Sigmoid colon (tissue), 7 donors: Measurements from ENCODE around the gene AATK. TPM values are rescaled to one million over a fixed set of nuclear protein-coding genes. Genes with fewer than 3 reads are reported as not detected.

Experiments used
- DNase-seq: peaks from one replicate; pipeline ENCODE4 v3.0.0-alpha.2; 2019
- H3K27ac ChIP-seq, 4 donors: fragments of 200-600 bp; sonication (generic); one replicate each; pipeline ENCODE4 v1.5.1; 2016 to 2019; ENCODE audit warnings: mild to moderate bottlenecking in 1 of 4
- H3K27me3 ChIP-seq, 3 donors: fragments of 200-600 bp; sonication (generic); one replicate each; pipeline ENCODE4 v1.5.1; 2019; ENCODE audit warnings: mild to moderate bottlenecking in 1 of 3
- H3K36me3 ChIP-seq, 4 donors: fragments of 200-600 bp; sonication (generic); one replicate each; pipeline ENCODE4 v1.5.1; 2016 to 2019
- H3K4me1 ChIP-seq, 4 donors: fragments of 200-600 bp; sonication (generic); one replicate each; pipeline ENCODE4 v1.5.1; 2017 to 2019
- H3K4me3 ChIP-seq, 4 donors: fragments of 200-600 bp; sonication (generic); one replicate each; pipeline ENCODE4 v1.5.1; 2017 to 2019; ENCODE audit warnings: mild to moderate bottlenecking in 2 of 4, moderate library complexity in 1 of 4
- H3K9me3 ChIP-seq, 4 donors: fragments of 200-600 bp in 3 of 4; sonication (generic) in 3 of 4; one replicate each; pipeline versions ENCODE4 v1.5.1 to v1.6.1; 2013 to 2019
- EP300 ChIP-seq, 4 donors: sonication (generic); formaldehyde crosslinking; IDR thresholded peaks; one replicate each; pipeline ENCODE4 v1.6.1; 2017; ENCODE audit warnings: antibody characterized with exemption in 4 of 4
- POLR2A ChIP-seq, 2 donors: fragments of 450-650 bp; IDR thresholded peaks; one replicate each; pipeline ENCODE4 v1.6.1; 2016; ENCODE audit warnings: antibody characterized with exemption in 2 of 2, mild to moderate bottlenecking in 2 of 2, moderate library complexity in 2 of 2
- POLR2AphosphoS5 ChIP-seq, 4 donors: sonication (generic); formaldehyde crosslinking; IDR thresholded peaks; one replicate each; pipeline ENCODE4 v1.6.1; 2017; ENCODE audit warnings: antibody characterized with exemption in 4 of 4
- WGBS, 2 donors: extraction: QIAGEN DNeasy Blood & Tissue Kit; methylation state at CpG; one replicate each; pipeline ENCODE4 v1.1.7; 2013; 5-methylcytosine and 5-hydroxymethylcytosine counted together
- intact Hi-C: fragments of 100-400 bp; cut with DNase I; formaldehyde crosslinking; loops from one replicate; pipeline ENCODE4 v1.15.1; 2023
- polyA plus RNA-seq, 3 donors: library from polyadenylated mRNA; stranded (reverse); fragments of 200-250 nt; gene quantifications; one replicate each; pipeline ENCODE4 v1.2.3, GENCODE V29; 2013
- total RNA-seq, 4 donors: library from RNA; depleted of rRNA; stranded (reverse); fragments of >200 nt; gene quantifications; one replicate each; pipeline ENCODE4 v1.1.0, GENCODE V29; 2016
- TF ChIP-seq, protein P1 (sequence below), 4 experiments: fragments of 450-650 bp in 3 of 4; fragments of 200-600 bp in 1 of 4; IDR thresholded peaks; one replicate each; pipeline ENCODE4 v1.5.1; 2016 to 2019; ENCODE audit warnings: antibody characterized with exemption in 4 of 4, mild to moderate bottlenecking in 3 of 4, moderate library complexity in 2 of 4
- donor health status: healthy with polysubstance abuse.
- donor health status: Bipolar disorder and iron deficiency.
- donor health status: healthy.

Gene AATK
- total and polyA plus RNA-seq, 7 donors: 0.16 to 9.6 (median 4.2) TPM

DNA sequence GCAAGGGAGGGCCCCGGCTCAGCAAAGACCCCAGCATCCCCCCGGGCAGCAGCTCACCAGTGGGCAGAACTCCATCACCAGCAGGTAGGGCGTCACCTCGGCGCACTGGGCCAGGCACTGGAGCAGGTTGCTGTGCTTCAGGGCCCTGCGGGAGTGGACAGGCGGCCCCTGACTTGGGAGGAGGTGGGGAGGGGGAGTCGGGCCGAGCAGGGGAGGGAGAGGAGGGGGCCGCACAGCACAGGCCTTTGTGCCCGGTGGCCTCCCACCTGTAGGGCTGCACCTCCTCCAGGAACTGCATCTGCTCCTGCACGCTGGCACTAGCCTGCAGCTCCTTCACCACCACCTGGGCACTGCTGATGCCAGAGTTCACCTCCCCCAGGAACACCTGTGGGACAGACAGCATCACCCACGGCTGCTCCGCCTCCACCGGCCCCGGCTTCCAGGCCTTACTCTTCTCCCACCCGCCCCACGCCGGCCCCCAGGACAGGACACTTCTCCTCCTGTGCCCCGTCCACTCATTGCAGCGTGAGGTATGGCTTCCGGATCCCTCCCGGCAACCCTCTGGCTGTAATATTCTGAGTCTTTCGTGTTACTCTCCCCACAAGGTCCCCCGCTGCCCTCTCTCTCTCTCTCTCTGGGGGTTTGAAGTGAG lies 38.4 kb downstream of the AATK start:
- 64 to 84% methylated on average over 25 of the region's 25 CpGs for WGBS, 2 donors
- no peaks in the 10 kb centered on the region for H3K9me3 ChIP-seq

DNA sequence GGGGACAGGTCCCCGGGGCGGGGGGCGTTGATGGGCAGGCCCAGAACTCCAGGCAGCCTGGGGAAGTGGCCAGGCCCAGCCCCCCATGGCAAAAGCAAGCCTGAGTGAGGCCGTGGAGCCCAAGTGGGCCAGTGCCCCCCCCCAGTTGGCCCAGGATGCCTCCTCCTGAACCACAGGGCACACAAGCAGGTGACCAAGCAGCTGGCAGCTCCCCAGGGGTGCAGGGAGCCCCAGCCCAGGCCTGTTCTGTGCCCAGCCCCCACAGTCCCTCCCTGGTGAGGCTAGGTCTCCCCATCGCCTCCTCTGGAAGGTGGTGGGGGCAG lies 38.9 kb downstream of the AATK start:
- H3K36me3 ChIP-seq: no peaks in the 10 kb centered on the region
- TF ChIP-seq EP300 (IDR thresholded peaks at IDR 0.05) (no peak), POLR2A (IDR thresholded peaks at IDR 0.05) (no peak), POLR2AphosphoS5 (IDR thresholded peaks at IDR 0.05) (no peak)
- TF ChIP-seq, protein P1, sequence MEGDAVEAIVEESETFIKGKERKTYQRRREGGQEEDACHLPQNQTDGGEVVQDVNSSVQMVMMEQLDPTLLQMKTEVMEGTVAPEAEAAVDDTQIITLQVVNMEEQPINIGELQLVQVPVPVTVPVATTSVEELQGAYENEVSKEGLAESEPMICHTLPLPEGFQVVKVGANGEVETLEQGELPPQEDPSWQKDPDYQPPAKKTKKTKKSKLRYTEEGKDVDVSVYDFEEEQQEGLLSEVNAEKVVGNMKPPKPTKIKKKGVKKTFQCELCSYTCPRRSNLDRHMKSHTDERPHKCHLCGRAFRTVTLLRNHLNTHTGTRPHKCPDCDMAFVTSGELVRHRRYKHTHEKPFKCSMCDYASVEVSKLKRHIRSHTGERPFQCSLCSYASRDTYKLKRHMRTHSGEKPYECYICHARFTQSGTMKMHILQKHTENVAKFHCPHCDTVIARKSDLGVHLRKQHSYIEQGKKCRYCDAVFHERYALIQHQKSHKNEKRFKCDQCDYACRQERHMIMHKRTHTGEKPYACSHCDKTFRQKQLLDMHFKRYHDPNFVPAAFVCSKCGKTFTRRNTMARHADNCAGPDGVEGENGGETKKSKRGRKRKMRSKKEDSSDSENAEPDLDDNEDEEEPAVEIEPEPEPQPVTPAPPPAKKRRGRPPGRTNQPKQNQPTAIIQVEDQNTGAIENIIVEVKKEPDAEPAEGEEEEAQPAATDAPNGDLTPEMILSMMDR (IDR thresholded peaks at IDR 0.05): no peak
- H3K27ac ChIP-seq: no peak overlapping the region
- H3K9me3 ChIP-seq: no peaks in the 10 kb centered on the region
- intact Hi-C loops: no loop called here
- peak overlapping the region in 1 of 4 donors; percentile 32 for H3K4me3 ChIP-seq
- H3K4me1 ChIP-seq: no peaks in the 10 kb centered on the region
- 30 to 64% methylated on average over 5 of the region's 5 CpGs for WGBS, 2 donors
- peaks cover 0 to 5% (median 2%) of the 10 kb centered on the region in 3 donors for H3K27me3 ChIP-seq
- no peak for DNase-seq

More for the DNA sequence above, 38.4 kb downstream of the AATK start:
- no peaks in the 10 kb centered on the region for H3K4me1 ChIP-seq
- no peaks in the 10 kb centered on the region for H3K27me3 ChIP-seq
- intact Hi-C loops: no loop called here
- peak overlapping the region in 3 of 4 donors; percentile 32 to 60 (median 55) for H3K27ac ChIP-seq
- no peak for DNase-seq
- H3K4me3 ChIP-seq: peak overlapping the region in 3 of 4 donors; percentile 15 to 32 (median 25)
- TF ChIP-seq POLR2AphosphoS5 (IDR thresholded peaks at IDR 0.05) (no peak), EP300 (IDR thresholded peaks at IDR 0.05) (no peak), POLR2A (IDR thresholded peaks at IDR 0.05) (no peak)
- TF ChIP-seq, protein P1 (IDR thresholded peaks at IDR 0.05): no peak
- H3K36me3 ChIP-seq: no peaks in the 10 kb centered on the region

DNA sequence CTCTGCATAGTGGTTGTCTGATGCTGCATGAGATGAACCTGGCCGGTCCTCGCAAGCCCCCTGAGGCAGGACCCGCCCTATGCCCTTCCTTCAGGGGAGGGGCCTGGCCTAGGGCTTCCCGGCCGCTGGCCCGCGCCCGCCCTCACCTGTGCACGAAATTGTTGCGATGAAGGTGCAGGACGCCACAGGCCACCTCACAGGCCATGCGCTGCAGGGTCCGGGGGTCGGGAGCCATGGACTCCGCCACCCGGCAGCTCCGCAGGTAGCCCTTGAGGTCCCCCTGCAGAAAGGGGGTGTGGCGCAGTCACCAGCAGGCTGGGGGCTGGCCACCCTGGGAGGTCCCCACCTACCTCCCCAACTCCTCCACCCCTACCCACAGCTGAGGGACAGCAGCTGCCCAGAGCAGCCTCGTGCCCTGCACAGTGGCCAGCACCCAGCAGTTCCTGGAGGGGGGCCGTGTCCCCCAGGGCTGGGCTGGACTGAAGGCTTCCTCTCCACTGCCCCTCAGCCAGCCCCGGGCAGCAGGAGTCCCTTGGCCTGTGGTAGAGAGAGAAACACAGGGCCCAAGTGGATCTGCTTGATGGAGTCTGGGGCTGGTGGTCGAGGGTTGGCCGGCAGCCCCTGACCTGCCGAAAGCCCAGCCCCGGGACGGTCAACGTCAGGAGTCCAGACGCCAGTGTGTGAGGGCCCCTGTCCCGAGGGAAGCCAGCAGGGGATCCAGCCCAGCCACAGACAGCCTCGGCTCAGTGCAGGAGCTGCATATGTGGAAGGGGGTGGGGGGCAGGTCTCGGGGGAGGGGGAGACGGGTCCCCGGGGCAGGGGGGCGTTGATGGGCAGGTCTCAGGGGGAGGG lies 39.5 kb downstream of the AATK start:
- no peak for TF ChIP-seq POLR2AphosphoS5 (IDR thresholded peaks at IDR 0.05)
- TF ChIP-seq, protein P1 (IDR thresholded peaks at IDR 0.05): no peak
- TF ChIP-seq POLR2A (IDR thresholded peaks at IDR 0.05): no peak
- TF ChIP-seq EP300 (IDR thresholded peaks at IDR 0.05): no peak
- no peaks in the 10 kb centered on the region for H3K36me3 ChIP-seq
- H3K9me3 ChIP-seq: no peaks in the 10 kb centered on the region
- no peaks in the 10 kb centered on the region for H3K4me1 ChIP-seq
- H3K4me3 ChIP-seq: no peak overlapping the region
- intact Hi-C loops: no loop called here
- H3K27ac ChIP-seq: peak overlapping the region in 1 of 4 donors; percentile 26
- peaks cover 0 to 10% (median 7%) of the 10 kb centered on the region in 3 donors for H3K27me3 ChIP-seq
- no peak for DNase-seq
- 66 to 80% methylated on average over 34 of the region's 34 CpGs for WGBS, 2 donors

DNA sequence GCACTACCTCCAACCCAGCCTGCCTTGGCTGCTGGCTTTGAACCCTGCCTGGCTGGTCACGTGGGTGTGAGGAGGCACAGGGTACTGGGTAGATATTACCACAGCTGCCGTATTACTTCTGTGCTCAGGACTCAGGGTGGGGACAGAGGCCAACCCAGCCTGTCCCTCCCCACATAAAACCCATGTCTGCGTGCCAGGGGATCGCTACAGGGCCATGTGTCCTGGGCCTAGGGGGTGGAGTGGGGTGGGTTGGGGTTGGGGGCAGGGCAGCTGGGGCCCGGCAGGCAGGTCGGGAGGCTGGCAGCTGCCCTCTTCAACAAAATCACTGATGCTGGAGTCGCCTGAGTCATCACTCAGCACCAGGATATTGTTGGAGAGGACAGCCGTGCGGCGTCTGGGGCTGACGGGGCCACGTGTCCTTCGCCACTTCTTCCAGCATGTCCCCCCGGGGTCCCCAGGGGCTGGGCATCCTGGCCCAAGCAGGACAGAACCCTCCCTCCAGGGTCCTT lies 40.4 kb downstream of the AATK start:
- TF ChIP-seq, protein P1 (IDR thresholded peaks at IDR 0.05): no peak
- TF ChIP-seq POLR2A (IDR thresholded peaks at IDR 0.05) (no peak), POLR2AphosphoS5 (IDR thresholded peaks at IDR 0.05) (no peak), EP300 (IDR thresholded peaks at IDR 0.05) (no peak)
- no peak overlapping the region for H3K4me3 ChIP-seq
- H3K36me3 ChIP-seq: no peaks in the 10 kb centered on the region
- 16 to 81% methylated on average over 14 of the region's 14 CpGs for WGBS, 2 donors
- H3K4me1 ChIP-seq: no peaks in the 10 kb centered on the region
- H3K27me3 ChIP-seq: peaks cover 0 to 10% (median 7%) of the 10 kb centered on the region in 3 donors
- H3K9me3 ChIP-seq: no peaks in the 10 kb centered on the region
- DNase-seq: no peak
- intact Hi-C loops: no loop called here
- H3K27ac ChIP-seq: no peak overlapping the region
